Measurements from ENCODE around the gene ODAPH.

The ODAPH gene

GRCh38 chr4:75544870-75545269 lies 11.0 kb upstream of the ODAPH start:
- no peak for DNase-seq (ENCODE audit: low read depth)

GRCh38 chr4:75545526-75545925 lies 10.3 kb upstream of the ODAPH start:
- no peak for DNase-seq (ENCODE audit: low read depth)

- no peak for DNase-seq (ENCODE audit: low read depth)
These were observed 8.0 kb upstream of the ODAPH start for GRCh38 chr4:75547647-75548387.

- DNase-seq (ENCODE audit: low read depth): no peak
These were observed 6.8 kb upstream of the ODAPH start for GRCh38 chr4:75549019-75549418.

- DNase-seq (ENCODE audit: low read depth): no peak
These were observed 3.4 kb upstream of the ODAPH start for GRCh38 chr4:75552452-75552851.

GRCh38 chr4:75557696-75558095 lies 1.8 kb downstream of the ODAPH start:
- no peak for DNase-seq (ENCODE audit: low read depth)

- DNase-seq (ENCODE audit: low read depth): no peak
These were observed 5.9 kb downstream of the ODAPH start for GRCh38 chr4:75561789-75562188.

GRCh38 chr4:75564023-75564422 lies 8.2 kb downstream of the ODAPH start:
- no peak for DNase-seq (ENCODE audit: low read depth)

- no peak for DNase-seq (ENCODE audit: low read depth)
These were observed 9.6 kb downstream of the ODAPH start for GRCh38 chr4:75565481-75565880.

- DNase-seq (ENCODE audit: low read depth): no peak
These were observed 11.0 kb downstream of the ODAPH start for GRCh38 chr4:75566911-75567310.

GRCh38 chr4:75567725-75568124 lies 11.9 kb downstream of the ODAPH start:
- no peak for DNase-seq (ENCODE audit: low read depth)

- DNase-seq (ENCODE audit: low read depth): no peak
These were observed 28.2 kb downstream of the ODAPH start for GRCh38 chr4:75584067-75584466.

GRCh38 chr4:75593393-75593792 lies 37.5 kb downstream of the ODAPH start:
- DNase-seq (ENCODE audit: low read depth): no peak

GRCh38 chr4:75596061-75596460 lies 40.2 kb downstream of the ODAPH start:
- DNase-seq (ENCODE audit: low read depth): no peak

- no peak for DNase-seq (ENCODE audit: low read depth)
These were observed 42.5 kb downstream of the ODAPH start for GRCh38 chr4:75598390-75598789.

- no peak for DNase-seq (ENCODE audit: low read depth)
These were observed 43.8 kb downstream of the ODAPH start for GRCh38 chr4:75599647-75600046.

- no peak for DNase-seq (ENCODE audit: low read depth)
These were observed 50.1 kb downstream of the ODAPH start for GRCh38 chr4:75605928-75606327.

- no peak for DNase-seq (ENCODE audit: low read depth)
These were observed 56.4 kb downstream of the ODAPH start for GRCh38 chr4:75612306-75612705.
